Stimulated activated CD4-positive, alpha-beta T cell treated with anti-CD3 and anti-CD28 coated beads, TNF-alpha, amount 100 ng/mL, for 1 hour (primary cell): ENCODE measurements around the gene AKR1D1.
"Not testable (repeated sequence)": the region's sequence is repeated elsewhere in the genome, so short reads cannot be mapped to it uniquely, and the experiment has no call there.

Experiments used
- DNase-seq, 3 donors: peaks; one replicate each; pipeline ENCODE4 v3.0.0-alpha.2; 2020; ENCODE audit warnings: low read depth in 3 of 3, low spot score in 1 of 3

Gene AKR1D1

DNA sequence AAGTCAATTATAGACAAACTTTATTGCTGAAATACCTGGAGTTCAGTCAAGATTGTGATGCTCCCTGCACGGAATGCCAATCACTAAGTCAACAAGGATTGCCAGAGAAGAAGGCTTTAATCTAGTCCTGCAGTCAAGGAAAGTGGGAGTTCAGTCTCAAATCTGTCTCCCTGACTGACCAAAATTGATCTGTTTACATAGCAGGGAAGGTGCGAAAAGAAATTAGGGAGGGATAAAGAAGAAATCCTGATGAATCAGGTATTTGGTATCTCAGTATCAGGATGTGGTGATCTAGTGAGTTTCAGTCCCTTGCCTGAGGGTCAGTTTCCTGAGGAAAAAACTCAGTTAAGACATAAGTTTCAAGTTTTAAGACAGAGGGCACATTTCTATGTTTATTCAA lies 2.1 kb upstream of the AKR1D1 start:
- no peak for DNase-seq

DNA sequence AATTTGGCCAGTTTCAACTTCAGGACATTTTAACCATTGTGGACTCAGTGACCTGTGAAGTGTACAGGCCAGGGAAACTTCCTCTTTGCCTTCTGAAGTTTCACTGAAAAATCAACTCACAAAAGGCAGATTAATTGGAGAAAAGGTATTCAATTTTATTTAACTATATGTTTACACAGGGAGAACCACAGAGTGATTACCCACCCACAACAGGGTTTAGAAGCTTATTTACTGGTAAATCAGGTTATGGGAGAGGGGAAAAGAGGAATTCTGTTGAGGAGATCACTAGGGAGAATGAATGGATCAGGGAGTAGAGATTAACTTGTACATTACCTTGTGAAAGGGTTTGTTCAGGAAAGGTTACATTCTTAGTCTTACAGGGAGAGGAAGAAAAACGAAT lies 1.7 kb upstream of the AKR1D1 start:
- no peak for DNase-seq

DNA sequence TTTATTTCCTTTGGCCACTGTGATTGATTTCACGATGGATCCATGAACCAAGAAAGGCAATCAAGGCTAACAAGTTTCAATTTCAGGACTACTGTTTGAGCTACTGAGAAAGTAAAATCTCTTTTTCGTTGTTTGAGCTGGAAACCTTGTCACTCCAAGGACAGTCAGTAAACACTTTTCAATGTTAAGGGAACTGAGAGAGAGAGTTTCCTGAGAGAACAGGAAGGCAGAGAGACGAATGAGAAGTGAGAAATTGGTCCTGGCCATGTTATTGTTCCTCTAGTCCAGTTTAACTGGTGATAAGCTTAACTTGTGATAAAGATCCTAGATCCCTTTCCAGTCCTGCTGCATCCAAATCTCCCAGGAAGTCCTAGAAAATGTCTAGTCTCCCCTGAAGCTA lies 909 bp upstream of the AKR1D1 start:
- no peak for DNase-seq

DNA sequence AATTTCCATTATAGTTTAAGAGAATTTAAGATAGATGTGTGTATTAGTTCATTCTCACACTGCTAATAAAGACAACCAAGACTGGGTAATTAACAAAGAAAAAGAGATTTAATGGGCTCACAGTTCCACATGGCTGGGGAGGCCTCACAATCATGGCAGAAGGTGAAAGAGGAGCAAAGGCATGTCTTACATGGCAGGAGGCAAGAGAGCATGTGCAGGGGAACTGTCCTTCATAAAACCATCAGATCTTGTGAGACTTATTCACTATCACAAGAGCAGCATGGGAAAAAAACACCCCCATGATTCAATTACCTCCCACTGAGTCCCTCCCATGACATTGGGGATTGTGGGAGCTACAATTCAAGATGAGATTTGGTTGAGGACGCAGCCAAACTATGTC lies 473 bp upstream of the AKR1D1 start:
- DNase-seq: not testable (repeated sequence)

DNA sequence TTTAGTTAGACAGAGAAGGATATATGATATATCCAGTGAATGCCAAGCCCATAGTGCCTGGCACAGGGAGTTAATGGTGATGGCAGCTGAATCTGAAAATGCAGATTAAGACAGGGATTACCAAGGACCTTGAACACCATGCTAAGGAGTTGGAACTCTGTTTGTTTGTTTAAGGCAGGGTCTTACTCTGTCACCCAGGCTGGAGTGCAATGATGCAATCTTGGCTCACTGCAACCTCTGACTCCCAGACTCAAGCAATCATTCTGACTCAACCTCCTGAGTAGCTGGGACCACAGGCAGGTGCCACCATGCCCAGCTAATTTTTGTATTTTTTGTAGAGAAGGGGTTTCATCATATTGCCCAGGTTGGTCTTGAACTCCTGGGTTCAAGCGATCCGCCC lies 1.6 kb downstream of the AKR1D1 start:
- DNase-seq: no peak

DNA sequence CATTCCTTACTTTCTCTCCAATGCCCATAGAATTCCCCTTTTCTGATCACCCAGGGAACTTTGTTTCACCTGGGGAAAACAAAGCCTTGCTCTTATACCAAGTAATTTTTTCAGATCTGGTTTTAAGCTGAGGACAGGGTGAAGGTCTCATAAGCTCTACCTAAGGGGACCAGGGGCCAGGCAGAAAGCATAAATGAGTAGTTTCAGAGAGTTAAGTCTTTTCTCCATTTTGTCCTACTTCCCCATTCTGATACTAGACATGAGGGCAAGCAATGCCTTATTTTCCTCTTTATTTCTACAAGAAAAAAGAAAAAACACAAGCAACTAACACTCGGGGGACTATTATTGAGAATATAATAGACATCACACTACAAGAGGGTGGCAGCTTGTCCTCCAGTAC lies 2.9 kb downstream of the AKR1D1 start:
- DNase-seq: no peak

DNA sequence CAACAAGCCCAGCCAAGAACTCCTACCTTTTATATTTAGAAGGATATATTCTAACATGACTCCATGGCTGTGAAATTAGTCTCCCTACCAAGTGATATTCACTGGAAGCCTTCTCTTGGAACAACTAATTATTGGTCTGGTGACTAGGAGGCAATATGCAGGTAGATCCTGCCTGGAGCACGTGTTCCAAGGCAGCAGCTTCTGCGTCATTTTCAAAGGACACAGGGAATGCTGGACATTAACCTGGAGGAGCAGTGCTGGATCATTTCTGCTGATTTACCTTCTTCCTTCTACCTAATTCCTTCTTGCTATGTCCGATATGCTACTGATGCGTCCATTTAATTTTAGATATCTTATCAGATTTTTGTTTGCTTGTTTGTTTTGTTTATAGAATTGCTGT lies 5.6 kb downstream of the AKR1D1 start:
- DNase-seq: no peak

DNA sequence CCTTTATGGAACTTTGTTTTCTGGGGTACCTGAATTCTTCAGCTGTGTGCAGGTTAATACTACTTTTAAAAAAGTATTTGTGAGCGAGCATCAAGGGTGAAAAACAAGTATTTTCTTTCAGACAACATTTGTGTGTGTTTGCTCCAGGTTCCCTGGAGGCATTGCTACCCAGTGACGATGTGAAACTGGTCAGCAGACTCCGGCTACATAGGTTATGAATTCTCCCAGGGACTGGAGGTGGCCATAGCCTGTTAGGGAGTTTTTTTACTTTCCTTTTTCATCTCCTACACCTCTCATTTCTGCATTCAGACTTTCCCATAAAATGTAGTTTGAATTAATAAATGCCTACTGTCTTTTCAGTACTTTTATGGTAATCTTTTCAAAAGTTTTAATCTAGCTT lies 7.6 kb downstream of the AKR1D1 start:
- DNase-seq: no peak

DNA sequence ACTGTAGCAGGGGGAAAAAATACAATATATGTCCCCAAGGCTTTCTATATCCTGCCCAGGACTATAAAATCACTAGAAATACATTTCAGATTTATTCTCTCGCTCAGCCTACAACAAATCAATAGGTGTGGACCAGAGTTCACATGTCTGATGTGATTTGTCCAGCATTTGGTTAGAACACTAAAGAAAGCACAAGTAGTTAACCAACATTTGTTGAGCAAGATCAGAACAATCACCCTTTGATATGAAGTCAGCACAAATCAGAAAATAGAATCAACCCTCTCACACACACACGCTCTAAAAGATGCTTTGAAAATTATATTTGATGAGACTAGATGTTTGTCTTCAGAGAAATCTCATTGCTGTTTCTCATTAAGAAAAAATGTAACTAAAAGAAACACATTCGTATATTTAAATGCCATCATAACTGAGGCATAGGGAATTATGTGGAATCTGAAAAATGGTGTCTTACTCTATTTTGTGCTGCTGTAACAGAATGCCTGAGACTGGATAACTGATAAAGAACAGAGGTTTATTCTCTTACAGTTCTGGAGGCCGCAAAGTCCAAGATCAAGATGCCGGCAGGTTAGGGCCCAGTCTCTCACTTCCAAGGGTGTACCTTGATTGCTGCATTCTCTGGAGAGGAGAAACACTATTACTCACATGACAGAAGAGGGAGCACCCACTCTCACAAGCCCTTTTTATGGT lies 10.5 kb downstream of the AKR1D1 start:
- DNase-seq: no peak

DNA sequence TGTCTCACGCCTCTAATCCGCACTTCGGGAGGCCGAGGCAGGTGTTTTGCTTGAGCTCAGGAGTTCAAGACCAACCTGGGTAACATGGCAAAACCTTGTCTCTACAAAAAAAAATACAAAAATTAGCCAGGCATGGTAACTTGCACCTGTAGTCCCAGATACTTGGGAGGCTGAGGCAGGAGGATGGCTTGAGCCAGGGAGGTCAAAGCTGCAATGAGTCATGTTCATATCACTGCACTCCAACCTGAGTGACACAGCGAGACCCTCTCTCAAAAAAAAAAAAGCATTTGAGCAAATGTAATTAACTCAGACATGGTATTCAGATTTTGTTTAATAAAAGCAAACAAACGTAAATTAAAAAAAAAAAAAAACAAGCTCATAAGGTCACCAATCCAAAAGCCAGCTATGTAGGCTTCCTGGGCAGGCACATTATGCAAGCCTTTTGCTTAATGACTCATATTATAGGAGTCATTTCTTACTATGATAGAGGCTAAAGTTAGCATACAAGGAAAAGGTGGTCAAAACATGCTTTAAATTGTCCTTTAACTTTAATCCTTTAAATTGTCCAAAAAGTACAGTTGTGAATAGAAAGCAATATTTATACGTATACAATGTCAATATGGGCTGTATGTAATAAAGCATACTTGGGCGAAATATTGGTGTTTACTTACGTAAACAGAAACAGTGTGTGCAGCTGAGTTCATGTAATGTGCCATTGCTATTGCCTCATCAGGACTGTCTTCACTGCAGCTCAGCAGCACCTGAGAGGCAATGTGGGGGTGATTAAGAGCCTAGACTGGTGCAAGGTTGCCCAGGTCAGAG lies 13.0 kb downstream of the AKR1D1 start:
- DNase-seq: no peak

DNA sequence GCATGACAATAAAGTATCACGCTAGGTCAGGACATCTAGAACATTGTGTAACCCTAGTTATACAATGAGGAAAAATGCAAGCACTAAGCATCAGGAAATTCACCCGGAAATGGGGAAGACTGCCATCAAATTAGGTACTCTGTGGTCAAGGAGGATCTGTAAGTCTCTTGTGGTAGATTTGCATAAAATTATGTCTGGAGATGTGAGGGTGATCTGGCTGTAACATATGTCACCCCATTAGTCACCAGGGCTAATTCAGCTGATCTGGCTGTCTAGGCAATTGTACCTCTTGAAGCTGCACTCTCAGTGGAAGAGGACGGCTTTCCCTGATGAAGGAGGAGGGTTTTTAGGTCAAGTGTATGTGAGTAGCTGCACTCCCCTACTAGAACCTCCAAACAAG lies 14.8 kb downstream of the AKR1D1 start:
- DNase-seq: no peak

DNA sequence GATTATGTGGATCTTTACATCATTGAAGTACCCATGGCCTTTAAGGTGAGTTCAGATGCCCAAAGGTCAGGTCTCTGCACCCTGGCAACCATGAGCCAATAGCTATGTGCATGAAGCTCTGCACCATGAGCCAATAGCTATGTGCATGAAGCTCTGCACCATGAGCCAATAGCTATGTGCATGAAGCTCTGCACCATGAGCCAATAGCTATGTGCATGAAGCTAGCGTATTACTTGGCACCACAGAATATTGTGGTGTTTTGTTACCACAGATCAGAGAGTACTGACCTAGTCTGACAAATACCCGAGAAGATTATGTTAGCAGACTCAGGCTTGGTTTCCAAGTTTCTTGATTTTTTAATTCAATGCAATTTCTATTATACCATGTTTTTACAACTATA lies 15.6 kb downstream of the AKR1D1 start:
- not testable (repeated sequence) for DNase-seq

DNA sequence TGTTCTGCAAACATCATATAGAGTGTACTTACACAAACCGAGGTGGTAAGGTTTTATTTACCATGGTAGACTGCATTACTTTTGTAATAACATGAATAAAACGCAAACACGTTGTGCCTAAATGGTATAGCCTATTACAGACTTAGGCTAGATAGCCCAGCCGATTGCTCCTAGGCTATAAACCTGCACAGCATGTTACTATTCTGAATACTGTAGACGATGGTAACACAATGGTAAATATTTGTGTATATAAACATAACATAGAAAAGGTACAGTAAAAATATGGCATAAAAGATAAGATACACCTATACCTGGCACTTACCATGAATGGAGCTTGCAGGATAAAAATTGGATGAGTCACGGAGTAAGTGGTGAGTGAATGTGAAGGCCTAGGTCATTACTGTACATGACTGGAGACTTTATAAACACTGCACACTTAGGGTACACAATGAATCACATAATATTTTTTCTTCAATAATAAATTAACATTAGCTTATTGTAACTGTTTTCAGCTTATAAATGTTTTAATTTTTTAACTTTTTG lies 16.3 kb downstream of the AKR1D1 start:
- DNase-seq: no peak

DNA sequence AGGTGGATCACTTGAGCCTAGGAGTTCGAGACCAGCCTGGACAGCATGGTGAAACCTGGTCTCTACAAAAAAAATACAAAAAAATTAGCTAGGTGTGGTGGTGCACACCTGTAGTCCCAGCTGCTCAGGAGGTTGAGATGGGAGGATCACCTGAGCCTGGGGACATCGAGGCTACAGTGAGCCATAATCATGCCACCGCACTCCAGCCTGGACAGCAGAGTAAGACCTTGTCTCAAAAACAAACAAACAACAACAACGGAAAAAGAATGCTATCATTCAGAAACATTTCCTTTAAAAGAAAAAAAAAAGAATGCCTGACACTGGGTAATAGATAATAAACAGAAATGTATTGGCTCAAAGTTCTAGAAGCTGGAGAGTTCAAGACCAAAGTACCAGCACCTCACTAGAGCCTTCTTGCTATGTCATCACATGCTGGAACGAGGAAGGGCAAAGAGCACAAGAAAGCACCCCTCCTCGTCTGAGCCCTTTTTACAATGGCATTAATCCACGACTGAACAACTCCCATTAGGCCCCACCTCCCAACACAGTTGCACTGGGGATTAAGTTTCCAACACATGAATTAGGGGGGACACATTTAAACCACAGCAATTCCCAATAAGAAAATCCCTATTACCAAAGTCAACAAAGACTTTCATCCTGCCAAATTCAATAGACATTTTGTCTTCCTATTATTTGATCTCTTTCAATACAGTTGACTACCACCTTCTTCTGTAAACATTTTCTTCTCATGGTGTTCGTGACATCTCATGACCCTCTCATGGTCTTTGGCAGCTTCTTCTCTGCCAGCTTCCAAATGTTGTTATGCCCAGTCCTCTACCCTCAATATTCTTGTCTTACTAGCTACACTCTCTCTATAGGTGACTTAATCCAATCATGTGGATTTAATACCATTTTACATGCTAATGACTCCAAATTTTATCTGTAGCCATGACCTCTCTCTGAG lies 20.0 kb downstream of the AKR1D1 start:
- DNase-seq: no peak

DNA sequence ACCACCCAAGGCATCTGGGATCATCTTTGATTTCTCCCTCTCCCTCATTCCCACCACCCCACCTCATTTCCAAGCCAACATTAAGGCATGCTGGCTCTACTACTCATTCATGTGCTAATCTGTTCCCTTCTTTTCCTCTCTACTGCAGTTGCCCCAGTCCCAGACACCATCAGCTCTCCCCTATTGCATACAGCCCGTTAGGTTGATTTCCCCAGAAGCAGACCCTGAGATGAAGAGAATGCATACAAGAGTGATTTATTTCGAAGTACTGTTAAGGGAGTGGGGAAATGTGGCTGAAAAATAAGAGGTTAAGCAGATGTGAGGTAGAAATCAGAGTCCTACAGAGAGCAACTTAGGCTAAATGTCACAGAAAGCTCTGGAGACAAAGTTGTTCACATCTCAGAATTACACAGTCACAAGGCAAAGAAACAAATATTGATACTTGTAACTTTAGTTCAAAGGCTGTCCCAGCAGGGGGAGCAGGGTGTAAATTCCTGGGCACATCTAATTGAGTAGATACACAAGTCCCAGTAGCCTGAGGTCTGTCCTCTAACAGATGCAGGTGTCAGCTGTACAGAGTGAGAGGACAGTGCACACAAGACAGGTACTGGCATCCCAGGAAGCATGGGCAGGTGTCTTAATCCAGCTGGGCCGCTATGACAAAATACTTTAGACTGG lies 20.9 kb downstream of the AKR1D1 start:
- DNase-seq: no peak

DNA sequence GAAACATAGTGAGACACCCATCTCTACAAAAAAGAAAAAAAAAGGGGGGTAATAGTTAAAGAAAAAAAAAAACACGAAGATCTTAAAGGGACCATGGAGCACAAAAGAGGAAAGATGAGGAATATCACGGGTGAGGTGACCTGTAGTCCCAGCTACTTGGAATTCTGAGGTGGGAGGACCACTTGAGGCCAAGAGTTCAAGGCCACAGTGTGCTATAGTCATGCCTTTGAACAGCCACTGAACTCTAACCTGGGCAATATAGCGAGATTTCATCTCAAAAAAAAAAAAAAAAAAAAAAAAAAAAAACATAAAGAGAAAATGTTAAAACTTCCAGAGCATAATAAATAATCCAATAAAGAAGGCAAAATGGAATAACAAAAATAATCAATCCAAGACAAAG lies 23.6 kb downstream of the AKR1D1 start:
- DNase-seq: no peak

DNA sequence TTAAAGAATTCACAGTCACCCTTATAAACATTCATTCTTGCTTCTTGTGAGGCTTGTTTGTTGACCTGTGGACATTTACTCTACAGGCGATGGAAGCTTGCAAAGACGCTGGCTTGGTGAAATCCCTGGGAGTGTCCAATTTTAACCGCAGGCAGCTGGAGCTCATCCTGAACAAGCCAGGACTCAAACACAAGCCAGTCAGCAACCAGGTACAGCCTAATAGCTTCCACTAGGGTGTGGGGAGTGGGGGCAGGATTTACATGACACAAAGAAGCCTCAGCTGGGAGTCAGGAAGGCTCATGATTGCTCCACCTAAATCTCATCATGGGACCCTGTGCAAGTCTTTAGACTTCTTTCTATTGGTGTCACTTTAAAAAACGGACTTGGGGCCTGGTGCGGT lies 29.0 kb downstream of the AKR1D1 start:
- no peak for DNase-seq

DNA sequence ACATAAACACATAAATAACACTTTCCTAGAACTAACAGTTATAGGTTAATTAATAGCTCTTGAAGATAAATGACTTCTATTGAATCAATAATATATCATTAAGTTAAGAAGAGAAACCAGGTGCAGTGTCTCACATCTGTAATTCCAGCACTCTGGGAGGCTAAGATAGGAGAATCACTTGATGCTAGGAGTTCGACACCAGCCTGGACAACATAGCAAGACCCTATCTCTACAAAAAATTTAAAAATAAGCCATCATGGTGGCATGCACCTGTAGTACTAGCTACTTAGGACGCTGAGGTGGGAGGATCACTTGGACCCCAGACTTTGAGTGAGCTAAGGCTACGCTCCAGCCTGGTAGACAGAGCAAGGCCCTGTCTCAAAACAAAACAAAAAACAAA lies 38.8 kb downstream of the AKR1D1 start:
- no peak for DNase-seq

DNA sequence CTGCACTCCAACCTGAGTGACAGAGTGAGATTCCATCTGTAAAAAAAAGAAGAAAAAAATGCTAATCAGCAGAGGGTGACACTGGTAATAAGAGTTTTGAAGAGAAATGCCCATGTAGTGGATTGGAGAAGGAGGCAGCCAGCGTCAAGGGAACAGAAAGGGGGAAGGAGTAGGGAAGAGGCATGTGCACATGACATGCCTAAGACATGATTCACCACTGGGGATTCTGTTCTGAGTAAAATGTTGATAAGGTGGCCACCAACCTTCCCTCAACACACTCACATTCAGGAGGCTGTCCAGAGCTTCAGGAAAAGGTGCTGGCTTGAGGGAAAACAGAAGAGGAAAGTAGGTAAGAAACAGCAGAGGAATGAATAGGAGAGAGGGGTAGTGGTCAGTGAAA lies 39.9 kb downstream of the AKR1D1 start:
- no peak for DNase-seq

DNA sequence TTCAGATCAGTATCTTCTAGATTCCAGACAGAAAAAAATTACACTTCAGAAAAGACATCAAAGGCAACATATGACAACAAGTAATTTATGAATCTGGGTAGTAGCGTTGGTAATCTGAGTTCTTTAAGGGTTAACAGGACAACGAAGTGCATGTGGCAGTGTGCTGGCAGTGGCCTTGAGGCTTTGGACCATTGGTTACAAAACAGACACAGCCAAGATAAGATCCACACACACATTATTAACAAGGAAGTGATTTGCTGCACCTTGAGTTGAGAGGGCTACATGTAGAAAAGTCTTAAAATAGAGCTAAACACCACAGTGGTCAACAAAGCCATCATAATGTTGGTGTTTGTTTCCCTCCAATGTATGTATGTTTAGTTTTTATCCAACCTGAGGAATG lies 40.6 kb downstream of the AKR1D1 start:
- no peak for DNase-seq
